Stimulated activated CD4-positive, alpha-beta T cell treated with anti-CD3 and anti-CD28 coated beads, Interleukin-12 subunit alpha, Interleukin-12 subunit beta, amount 100 ng/mL, for 24 hours (primary cell): ENCODE data around the gene FTL.
A peak's percentile ranks its signal among the peaks of the same experiment; 100 is the strongest.
"Not testable (repeated sequence)": the region's sequence is repeated elsewhere in the genome, so short reads cannot be mapped to it uniquely, and the experiment has no call there.

Experiments used
- DNase-seq, 2 experiments: peaks; one replicate each; pipeline ENCODE4 v3.0.0-alpha.2; 2020; ENCODE audit warnings: low read depth in 2 of 2

FTL gene

DNA sequence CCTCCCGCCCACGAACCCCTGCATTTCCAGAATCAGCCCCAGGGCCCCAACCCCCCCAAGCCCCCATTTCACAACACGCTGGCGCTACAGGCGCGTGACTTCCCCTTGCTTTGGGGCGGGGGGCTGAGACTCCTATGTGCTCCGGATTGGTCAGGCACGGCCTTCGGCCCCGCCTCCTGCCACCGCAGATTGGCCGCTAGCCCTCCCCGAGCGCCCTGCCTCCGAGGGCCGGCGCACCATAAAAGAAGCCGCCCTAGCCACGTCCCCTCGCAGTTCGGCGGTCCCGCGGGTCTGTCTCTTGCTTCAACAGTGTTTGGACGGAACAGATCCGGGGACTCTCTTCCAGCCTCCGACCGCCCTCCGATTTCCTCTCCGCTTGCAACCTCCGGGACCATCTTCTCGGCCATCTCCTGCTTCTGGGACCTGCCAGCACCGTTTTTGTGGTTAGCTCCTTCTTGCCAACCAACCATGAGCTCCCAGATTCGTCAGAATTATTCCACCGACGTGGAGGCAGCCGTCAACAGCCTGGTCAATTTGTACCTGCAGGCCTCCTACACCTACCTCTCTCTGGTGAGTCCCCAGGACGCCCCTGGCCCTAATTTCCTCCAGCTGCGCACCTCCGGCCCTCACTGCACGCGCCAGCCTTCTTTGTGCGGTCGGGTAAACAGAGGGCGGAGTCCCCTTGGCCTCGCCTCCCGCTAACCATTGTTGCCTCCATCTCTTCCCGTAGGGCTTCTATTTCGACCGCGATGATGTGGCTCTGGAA, at the start of gene FTL:
FTL (plus strand) TSS at position 270 of the 766 bp plus-strand sequence; CDS start at position 469, 199 bp downstream.
- DNase-seq, result peak; percentile 84 to 91

DNA sequence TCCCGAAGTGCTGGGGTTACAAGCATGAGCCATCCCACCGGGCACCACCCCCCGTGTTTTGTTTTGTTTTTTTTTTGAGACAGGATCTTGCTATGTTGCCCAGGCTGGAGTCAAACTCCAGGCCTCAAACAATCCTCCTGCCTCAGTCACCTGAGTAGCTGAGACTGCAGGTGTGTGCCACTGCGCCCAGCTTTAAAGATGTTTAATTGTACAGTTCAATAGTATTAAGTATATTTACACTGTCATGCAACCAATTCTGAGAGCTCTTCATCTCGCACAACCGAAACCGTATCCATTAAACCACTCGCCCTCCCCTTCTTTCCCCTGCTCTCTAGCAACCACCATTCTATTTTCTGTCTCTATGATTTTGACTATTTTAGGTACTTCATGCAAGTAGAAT, 49.4 kb upstream of the FTL start:
- no peak for DNase-seq

DNA sequence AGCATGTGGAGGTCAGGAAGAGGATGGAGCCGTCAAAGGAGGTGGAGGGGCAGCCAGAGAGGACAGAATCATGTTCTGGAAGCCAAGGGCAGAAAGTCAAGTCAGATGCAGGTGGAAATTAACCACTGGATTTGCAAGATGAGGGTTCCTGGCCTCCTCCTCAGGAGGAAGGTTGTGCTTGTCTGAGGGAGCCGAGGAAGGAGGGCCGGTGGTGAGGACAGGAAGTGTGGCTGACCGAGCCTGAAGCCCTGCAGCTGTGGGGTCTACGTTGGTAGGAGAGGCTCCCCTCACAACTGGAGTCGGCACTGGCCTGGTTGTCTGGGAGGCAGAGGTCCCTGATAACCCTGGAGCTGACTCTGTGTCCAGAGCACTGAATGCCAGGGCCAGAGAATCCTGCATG, 47.0 kb upstream of the FTL start:
- DNase-seq, result no peak

DNA sequence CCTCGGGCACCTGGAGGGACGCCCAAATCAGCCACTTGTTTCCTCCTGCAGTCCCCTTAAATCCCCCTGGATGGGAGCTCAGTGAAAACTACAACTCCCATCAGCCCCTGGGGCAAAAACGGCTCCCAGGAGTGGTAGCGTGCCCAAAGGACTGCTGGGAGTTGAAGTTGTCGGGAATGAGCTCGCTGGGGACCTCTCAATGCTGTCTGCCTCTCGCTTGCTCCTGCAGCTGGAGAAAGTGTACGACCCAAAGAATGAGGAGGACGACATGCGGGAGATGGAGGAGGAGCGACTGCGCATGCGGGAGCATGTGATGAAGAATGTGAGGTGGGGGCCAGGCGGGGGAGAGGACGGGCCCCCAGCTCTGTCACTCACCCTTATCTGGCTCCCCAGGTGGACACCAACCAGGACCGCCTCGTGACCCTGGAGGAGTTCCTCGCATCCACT, 46.3 kb upstream of the FTL start:
- no peak for DNase-seq

DNA sequence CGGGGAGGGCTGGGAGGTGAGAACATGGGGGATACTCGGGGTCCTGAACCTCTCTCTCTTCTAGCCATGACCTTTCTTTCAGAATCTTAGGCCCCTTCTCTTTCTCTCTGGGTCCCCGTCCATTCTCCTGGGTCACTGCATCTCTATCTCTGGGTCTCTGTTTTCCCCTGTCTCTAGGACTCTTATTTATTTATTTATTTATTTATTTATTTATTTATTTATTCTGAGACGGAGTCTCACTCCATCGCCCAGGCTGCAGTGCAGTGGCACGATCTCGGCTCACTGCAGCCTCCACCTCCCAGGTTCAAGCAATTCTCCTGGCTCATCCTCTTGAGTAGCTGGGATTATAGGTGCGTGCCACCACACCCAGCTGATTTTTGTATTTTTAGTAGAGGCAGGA, 45.8 kb upstream of the FTL start:
- not testable (repeated sequence) for DNase-seq

DNA sequence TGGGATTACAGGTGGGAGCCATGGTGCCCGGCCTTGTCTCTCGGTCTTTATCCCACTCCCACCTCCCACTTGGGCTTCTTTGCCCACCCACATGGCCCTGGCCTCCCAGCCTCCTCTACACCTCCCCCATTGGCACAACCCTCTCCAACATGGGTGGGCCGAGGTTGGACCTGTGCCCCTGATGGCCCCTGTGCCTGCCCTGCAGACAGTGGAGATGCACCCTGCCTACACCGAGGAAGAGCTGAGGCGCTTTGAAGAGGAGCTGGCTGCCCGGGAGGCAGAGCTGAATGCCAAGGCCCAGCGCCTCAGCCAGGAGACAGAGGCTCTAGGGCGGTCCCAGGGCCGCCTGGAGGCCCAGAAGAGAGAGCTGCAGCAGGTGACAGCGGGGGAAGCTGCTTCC, 44.2 kb upstream of the FTL start:
- DNase-seq, result no peak

DNA sequence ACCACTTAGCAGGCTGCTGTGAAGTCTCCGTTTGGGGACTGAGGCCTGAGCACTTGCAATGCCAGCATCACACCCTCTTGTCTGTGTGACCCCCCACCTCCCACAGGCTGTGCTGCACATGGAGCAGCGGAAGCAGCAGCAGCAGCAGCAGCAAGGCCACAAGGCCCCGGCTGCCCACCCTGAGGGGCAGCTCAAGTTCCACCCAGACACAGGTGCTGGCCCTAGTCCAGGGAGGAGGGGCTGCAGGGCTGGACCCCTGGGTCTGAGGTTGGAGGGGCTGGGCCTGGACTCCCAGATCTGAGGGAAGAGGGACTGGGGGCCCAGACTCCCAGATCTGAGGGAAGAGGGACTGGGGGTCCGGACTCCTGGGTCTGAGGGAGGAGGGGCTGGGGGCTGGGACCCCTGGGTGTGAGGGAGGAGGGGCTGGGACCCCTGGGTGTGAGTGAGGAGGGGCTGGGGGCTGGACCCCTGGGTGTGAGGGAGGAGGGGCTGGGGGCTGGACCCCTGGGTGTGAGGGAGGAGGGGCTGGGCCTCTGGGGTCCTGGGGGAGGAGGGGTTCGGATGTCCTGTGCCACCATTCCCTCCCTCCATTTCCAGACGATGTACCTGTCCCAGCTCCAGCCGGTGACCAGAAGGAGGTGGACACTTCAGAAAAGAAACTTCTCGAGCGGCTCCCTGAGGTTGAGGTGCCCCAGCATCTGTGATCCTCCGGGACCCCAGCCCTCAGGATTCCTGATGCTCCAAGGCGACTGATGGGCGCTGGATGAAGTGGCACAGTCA, 43.2 kb upstream of the FTL start:
- no peak for DNase-seq

DNA sequence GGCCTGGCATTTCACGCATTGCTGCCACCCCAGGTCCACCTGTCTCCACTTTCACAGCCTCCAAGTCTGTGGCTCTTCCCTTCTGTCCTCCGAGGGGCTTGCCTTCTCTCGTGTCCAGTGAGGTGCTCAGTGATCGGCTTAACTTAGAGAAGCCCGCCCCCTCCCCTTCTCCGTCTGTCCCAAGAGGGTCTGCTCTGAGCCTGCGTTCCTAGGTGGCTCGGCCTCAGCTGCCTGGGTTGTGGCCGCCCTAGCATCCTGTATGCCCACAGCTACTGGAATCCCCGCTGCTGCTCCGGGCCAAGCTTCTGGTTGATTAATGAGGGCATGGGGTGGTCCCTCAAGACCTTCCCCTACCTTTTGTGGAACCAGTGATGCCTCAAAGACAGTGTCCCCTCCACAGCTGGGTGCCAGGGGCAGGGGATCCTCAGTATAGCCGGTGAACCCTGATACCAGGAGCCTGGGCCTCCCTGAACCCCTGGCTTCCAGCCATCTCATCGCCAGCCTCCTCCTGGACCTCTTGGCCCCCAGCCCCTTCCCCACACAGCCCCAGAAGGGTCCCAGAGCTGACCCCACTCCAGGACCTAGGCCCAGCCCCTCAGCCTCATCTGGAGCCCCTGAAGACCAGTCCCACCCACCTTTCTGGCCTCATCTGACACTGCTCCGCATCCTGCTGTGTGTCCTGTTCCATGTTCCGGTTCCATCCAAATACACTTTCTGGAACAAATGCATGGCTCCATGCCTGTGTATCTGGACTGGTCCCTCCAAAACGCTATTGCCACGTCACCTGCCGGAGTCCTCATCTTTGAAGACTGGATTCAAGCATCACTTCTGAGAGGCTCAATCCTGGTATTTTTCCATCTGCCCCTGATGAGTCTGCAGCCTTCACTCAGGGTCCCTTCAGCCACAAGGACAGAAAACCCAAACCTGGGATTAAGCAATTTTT, 42.3 kb upstream of the FTL start:
- no peak for DNase-seq

DNA sequence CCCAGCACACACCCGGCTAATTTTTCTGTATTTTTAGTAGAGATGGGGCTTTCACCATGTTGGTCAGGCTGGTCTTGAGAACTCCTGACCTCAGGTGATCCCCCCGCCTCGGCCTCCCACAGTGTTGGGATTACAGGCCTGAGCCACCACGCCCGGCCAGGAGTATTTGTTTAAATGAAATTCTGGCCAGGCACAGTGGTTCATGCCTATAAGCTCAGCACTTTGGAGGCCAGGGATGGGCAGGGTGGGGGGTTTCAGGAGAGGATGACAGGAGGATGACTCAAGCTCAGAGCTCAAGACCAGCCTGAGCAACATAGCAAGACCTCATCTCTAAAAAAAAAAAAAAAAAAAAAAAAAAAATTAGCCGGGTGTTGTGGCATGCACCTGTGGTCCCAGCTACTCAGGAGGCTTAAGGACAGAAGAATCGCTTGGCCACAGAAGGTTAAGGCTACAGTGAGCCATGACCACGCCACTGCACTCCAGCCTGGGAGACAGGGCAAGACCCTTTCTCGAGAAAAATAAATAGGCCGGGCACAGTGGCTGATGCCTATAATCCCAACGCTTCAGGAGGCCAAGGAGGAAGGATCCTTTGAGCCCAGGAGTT, 39.8 kb upstream of the FTL start:
- DNase-seq, result no peak

DNA sequence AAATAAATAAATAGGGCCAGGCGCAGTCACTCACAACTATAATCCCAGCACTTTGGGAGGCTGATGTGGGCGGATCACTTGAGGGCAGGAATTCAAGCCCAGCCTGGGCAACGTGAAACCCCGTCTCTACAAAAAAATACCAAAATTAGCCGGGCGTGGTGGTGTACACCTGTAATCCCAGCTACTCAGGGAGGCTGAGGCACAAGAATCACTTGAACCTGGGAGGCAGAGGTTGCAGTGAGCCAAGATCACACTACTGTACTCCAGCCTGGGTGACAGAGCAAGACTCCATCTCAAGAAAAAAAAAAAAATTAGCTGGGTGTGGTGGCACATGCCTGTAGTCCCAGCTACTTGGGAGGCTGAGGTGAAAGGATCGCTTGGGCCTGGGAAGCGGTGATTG, 39.2 kb upstream of the FTL start:
- DNase-seq, result not testable (repeated sequence)

DNA sequence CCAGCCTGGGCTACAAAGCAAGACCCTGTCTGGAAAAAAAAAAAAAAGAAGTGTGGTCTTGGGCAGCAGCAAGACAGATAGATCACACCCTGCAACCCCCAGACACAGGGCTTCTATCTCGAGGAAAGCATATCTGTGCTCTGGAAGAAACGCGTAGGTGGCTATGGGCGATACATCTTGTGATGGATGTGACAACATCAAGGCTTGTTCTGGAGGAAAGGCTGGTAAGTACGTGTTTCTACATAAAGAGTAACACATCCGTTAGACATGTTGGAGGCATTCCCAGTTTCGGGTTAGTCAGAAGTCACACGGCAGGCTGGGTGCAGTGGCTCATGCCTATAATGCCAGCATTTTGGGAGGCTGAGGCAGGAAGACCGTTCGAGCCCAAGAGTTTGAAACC, 38.2 kb upstream of the FTL start:
- peak in 1 of 2 experiments; percentile 16 for DNase-seq

DNA sequence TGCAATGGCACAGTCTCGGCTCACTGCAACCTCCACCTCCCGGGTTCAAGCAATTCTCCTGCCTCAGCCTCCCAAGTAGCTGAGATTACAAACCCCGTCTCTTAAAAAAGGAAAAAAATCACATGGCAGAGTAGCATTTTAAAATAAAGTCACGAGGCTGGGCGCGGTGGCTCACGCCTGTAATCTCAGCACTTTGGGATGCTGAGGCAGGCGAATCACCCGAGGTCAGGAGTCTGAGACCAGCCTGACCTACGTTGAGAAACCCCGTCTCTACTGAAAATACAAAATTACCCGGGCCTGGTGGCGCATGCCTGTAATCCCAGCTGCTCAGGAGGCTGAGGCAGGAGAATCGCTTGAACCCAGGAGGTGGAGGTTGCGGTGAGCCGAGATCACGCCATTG, 37.4 kb upstream of the FTL start:
- not testable (repeated sequence) for DNase-seq

DNA sequence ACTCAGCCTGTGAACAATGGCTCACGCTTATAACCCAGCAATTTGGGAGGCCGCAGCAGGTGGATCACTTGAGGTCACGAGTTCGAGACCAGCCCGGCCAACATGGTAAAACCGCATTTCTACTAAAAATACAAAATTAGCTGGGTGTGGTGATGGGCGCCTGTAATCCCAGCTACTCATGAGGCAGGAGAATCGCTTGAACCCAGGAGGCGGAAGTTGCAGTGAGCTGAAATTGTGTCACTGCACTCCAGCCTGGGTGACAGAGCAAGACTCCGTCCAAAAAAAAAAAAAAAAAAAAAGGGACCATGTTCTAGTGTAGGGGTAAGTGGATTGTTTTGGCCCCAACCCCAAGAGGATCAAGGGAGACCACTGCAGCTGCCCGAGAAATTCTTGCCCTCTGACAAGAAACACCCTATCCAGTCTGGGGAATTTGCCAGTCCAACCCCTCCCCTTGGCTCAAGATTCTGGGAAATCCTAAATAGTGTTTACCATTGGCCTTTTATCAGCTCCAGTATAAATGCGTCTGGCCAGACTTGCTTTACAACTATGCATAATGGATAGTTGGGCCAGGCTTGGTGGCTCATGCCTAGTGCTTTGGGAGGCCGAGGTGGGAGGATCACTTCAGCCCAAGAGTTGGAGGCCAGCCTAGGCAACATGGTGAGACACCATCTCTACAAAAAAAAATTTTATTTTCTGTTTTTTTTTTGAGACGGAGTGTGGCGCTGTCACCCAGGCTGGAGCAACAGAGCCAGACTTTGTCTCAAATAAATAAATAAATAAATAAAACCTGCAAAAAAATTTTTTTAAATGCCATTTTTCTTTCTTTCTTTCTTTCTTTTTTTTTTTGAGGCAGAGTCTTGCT, 36.7 kb upstream of the FTL start:
- no peak for DNase-seq

DNA sequence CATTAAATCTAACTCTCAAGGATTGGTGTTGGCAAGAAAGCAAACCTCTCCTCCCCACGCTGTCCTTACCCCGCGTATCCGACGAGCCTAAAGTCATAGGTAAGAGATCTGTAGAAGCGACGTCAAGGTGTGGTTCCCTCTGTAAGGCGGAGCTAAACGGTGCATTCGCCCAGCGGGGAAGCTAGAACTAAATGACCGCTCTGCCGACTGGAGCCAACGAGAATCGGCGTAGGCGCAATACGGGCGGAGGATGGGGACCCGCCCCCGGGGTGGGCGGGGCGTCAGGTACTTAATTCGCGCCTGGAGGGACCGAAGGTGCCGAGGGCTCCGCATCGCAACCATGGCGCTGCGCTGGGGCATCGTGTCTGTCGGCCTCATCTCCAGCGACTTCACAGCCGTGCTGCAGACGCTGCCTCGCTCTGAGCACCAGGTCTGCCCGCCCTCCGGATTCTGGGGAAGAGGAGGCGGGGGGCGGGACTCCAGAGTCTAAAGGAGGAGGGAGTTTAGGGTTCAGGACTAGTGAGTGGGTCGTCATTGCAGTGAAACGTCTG, 31.7 kb upstream of the FTL start, which contains the start of gene DHDH:
DHDH (plus strand) TSS at position 318 of the 551 bp plus-strand sequence; CDS start at position 341, 23 bp downstream.
- DNase-seq, result peak; percentile 45 to 72

DNA sequence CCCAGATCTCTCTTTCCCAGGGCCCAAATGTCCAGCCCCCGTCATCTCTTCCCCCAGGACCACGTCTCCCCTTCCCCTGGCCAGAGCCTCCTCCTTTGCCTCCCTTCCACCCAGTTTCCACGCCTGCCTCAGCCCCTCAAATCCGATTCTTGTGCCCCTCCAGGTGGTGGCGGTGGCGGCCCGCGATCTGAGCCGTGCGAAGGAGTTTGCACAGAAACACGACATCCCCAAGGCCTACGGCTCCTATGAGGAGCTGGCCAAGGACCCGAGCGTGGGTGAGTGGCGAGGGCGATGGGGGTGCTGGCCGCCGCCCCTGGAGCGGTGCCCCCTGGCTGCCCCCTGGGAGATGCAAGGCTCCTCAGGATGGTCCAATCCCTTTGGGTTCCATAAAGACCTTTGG, 30.3 kb upstream of the FTL start:
- DNase-seq, result no peak

DNA sequence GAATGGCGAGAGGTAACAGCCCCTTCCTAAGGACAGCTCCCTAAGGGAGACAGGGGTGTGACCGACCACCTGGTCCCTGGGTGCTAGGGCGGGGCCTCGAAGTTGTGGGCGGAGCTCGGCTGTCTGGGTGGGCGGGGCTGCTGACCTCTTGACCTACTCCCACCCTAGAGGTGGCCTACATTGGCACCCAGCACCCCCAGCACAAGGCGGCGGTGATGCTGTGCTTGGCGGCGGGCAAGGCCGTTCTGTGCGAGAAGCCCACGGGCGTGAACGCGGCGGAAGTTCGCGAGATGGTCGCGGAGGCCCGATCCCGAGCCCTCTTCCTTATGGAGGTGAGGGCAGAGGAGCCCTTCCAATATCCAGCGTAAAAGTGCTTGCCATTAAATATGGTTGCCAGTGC, 29.2 kb upstream of the FTL start:
- DNase-seq, result no peak

DNA sequence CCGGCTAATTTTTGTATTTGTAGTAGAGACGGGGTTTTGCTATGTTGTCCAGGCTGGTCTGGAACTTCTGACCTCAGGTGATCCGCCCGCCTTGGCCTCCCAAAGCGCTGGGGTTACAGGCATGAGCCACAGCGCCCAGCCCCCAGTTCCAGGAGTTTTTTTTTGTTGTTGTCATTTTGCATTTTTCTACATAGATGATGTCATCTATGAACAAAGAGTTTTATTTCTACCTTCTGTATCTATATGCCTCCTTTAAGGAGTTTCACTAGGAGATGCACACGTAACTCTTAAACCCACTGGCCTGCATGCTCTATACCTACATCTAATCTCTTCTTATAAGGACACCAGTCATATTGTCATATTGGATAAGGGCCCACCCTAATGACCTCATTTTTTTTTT, 26.9 kb upstream of the FTL start:
- no peak for DNase-seq

DNA sequence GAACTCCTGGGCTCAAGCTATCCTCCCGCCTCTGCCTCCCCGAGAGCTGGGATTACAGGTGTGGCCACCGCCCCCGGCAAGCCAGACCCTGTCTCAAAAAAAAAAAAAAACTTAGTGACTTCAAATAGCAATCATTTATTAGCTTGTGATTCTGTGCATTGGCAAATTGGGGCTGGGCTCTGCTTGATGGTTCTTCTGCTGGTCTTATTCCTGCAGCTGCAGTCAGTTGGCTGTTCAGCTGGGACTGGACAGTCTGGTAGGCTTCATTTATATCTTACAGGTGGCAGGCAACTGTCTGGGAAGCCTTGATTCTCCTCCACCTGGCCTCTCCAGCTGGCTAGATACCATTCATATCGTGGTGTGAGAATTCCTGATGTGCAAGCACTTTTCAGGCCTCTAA, 24.2 kb upstream of the FTL start:
- no peak for DNase-seq

DNA sequence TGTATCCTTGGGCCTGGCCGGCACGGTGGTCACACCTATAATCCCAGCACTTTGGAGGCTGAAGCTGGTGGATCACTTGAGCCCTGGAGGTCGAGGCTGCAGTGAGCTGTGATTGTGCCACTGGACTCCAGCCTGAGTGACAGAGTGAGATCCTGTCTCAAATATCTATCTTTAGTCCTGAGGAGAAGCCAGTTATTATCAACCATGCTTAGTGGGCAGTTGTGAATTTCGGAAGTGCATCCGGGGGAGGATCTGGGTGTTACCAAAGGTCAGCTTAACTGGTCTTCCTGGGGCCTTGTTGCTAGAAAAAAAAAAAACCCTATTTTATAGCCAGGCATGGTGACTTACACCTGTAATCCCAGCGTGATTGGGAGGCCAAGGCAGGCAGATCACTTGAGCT, 22.0 kb upstream of the FTL start:
- no peak for DNase-seq

DNA sequence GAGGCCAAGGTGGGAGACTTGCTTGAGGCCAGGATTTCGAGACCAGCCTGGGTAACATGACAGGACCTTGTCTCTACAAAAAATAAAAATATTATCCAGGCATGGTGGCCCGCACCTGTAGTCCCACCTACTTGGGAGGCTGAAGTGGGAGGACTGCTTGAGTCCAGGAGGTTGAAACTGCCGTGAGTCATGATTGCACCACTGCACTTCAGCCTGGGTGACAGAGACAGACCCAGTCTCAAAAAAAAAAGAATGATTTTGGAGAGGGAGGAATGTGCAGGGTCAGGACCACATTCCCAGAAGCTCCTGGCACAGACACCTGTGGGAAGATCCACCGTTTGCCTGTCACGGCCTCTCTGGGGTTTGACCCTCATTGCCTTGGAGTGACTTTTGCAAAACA, 19.7 kb upstream of the FTL start:
- DNase-seq, result no peak
